T-helper 2 cell (primary cell): Measurements from ENCODE around the gene EXOC4.

Source experiments
- DNase-seq, 5 experiments: peaks; one replicate each; pipeline versions ENCODE4 v3.0.0 to v3.0.0-alpha.2; 2012 to 2022

EXOC4 gene

DNA sequence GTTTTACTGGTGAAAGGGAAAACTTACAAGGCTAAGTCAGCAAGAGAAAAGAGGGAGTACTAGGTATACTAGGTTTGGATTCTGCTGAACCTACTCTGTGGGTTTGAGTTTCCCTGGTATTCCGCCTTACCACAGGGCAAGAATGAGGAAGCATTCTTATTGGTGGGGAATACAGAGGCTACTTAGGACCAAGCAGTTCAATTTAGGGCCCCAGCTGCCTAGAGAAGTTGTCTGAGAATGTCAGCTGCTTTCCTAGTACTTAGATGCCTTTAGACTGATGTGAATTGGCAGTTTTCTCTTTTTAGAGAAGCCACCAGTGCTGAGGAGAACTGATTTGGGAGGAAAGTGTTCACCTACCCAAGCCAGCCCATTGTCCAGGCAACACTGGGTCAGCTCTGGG is 465.3 kb downstream of the EXOC4 start:
- no peak for DNase-seq

DNA sequence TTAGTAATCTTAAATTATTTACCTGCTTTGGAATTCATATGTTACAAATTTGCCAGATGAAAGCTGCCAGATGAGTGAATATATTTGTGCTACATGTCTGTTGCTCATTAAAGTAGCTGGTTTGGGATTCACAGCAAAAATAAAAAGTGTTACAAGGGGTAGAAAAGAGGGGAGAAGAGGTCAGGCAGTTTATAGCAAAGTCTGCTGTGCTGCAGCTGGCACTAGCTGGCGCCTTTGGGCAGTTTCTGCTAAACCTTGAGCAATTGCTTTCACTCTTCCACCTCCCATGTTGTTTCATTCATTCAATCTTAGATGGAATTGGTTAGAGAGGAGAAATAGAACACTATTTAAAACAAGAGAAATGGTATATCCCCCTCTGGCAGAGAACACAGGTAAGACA is 470.2 kb downstream of the EXOC4 start:
- DNase-seq = no peak

DNA sequence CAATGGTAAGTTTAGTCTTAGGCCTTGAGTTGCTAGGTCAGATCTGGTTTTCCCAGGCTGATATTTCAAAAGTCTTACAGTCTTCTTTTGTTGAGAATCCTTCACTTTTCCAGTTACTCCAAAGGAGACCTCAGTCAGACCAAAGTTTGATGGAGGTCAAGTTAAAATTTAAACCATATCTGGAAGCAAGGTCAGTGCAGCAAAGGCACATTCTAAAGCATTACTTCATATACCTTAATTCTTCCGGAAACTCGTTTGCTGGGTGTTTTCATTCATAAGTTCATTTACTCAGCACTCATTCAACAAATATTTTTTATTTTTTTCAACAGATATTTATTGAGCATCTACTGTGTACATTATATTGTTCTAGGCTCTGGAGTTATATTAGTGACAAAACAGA is 471.3 kb downstream of the EXOC4 start:
- DNase-seq = no peak

DNA sequence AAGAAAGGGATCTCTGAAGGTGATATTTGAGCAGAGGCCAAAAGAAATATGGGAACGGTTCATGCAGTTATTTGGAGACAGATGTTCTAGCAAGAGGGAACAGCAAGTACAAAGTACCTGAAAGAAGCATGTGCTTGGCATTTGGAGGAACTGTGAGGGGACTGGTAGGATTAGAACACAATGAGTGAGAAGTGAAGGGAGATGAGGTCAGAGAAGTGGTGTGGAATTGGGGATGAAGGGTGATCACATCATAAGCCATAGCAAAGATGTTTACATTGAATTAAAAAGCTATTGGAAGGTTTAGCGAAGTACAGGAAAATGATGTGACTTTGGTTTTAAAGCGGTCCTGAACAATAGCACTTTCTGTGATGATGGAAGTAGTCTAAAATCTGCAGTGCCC is 471.8 kb downstream of the EXOC4 start:
- no peak for DNase-seq

DNA sequence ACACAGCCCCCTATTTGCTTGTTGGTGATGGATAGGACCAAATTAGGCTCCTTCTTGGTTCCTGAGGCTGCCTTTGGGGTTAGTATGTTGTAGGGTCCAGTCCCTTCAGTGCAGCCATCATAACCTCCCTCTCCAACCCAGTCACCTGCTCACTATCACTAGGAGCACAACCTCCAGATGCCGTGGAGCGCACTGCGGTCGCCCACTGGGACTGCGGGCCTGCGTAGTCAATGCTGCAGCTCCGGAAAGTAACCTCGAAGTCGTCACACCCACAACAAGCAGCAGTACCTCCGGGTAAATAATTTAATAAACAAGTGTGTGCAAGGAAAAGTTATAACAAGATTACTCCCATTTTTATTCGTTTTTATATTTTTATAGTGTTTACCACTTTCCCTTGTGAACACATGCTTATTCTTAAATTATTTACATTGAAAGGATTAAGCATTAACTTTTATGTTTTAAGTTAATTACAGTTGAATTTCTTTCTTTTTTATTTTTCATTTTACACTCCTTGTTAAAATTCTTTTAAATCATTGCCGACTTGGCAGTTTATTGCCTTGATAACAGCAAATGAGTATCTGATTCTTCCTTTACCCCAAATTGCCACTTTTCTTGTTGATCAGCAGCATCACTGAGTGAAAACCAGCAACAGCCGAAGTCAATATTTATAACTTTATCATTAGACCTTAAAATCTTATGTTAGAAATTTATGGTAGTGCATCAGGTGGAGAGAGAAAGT is 474.8 kb downstream of the EXOC4 start:
- no peak for DNase-seq

DNA sequence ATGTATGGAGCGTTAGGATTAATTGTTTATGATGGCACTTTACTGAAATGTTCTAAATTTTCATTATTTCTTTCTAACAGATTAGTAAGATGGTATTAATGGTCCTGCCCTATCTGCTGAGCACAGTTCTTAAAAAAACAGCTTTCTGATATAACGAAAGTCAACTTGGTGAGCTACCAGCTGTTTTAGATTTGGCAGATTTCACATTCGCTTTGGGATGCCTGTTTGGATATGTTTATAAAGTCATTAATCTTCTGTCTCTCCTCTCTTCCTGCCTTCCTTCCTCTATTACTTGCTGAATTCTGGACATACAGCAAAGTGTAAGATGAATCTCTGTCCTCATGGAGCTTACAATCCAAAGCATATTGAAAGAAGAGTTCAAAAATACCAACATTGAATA is 477.5 kb downstream of the EXOC4 start:
- DNase-seq = no peak

DNA sequence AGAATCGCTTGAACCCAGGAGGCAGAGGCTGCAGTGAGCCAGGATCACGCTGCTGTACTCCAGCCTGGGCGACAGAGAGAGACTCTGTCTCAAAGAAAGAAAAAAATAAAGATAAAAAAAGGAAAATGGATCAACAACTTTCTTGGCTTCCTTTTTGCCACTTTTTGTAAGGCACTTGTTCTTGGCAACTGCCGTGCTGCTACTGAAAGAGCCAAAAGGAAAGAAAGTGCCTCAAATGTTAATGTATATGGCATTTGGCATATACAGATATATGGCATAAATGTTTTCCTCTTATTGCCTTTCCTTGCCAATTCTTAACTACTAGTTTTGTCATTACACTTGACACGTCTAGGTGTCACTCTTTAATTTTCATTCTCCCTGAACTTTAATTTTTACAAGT is 480.5 kb downstream of the EXOC4 start:
- no peak for DNase-seq

DNA sequence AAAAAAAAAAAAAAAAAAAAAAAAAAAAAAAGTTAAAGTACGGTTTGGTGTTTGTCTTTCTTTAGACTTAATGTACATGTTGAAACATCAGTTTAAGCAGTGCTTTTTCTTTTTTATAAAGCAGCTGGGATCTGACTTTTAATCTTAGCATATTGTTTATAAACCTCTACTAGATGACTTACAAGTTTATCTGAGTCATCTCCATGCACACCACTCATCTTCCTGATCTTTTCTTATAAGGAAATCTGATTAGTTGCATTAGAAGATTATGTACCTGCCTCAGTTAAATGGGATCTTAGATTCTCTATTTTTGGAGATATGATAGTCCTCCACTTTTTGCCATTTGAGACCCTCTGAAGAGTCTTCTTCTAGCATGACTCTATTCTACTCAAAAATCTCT is 482.3 kb downstream of the EXOC4 start:
- no peak for DNase-seq

DNA sequence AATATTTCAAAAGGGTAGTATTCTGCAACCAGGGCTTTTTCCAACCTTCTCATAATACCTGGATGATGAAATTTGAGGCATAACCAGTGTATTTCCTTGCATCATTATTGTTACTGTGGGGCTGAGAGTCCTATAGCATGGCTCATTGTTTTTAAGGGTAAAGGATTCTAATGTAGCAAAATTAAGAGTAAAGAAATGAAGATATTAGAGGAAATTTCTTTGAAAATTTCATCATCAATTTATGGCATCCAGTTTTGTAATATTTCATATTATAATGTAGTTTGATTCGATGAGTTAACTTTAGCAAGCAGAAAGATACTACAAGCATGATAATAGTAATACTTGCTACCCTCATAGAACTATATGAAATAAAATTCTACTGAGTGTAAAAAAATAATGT is 486.9 kb downstream of the EXOC4 start:
- DNase-seq = no peak

DNA sequence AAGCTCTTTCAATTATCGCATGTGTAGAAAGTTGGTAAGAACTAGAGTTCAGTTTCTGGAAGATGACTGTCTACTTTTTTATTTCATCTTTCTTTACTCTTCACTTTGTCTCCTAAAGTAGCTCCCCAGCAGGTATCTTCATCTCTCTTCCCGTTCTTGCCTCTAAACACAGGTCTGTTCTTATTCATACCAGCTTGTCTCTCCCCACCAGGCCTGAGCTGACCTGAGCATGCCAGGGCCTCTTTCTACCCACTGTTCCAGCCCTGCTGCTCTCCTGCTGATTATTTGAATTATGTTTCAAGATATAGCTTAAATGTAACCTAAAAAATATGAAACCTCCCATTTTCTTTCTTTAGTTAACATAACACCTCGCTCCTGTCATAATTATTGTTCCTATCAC is 488.2 kb downstream of the EXOC4 start:
- DNase-seq = no peak

DNA sequence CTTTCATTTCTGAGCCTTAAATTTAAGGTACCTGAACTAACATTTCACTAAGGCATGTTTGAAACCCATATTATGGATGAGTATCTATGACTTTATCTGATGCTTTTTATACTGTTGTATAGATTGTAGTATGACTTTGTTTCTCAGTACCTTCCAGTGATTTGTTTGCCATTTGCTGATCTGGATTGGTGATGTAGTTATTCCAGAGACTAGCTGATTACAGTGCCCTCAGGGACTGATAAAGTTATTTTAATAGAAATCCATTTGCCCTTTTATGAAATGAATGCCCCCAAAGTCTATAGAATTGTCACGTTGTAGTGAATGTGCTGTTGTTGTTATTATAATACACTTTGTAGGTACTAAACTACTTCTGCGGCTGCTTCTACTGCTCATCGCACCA is 488.8 kb downstream of the EXOC4 start:
- no peak for DNase-seq

DNA sequence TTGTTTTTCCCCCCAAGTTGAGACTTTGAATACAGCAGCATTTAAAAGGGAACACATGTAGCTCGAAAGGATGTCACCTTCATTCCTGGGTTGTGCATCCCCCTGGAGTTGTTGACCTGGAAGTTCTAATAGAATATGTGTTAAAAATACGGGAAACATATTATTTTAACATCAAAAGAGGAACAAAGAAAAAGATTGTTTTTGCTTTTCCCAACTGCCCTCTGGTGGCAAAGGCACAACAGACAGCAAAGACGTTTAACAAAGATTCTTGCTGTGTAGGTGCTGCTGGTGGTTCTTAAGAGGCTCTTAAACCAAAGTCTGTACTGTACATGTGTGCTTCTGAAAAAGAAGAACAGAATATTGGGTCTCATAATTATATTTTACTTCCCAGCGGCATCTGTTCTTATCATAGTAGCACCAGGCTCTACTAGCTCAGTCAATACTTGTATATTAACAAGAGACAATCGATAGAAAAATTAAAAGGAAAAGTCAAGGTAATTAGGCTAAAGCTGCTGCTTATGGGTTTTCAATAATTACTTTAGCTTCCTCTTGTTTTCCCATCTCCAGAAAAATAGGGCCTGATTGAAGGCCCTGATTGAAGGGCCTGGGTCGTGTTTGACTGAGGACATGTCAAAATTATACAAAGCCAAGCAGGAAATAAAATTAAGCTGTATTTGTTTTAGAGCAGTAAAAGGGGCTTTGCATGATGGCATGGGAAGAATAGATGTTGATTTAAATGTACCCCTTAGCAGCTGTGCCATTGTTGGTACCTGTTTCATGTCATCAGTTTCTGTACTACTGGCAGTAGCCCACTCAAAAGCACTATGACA is 490.0 kb downstream of the EXOC4 start:
- DNase-seq = no peak

DNA sequence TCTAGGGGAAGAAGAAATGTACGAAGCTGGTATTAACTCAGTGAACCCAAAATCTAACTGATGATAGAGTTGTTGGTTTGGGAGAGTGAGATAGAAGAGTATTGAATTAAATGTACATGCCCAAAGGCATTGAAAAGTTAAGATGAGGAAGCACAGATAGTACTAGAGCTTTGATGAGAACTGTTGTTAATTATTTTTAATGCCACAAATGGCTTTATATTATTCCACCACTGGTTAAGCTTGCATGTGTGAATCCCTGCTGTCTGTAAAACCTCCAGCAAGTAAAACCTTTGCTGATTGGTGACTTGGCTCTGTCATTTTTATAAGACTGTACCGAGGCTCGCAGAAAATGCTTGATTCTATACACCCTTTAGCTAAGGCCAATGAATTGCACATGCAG is 491.6 kb downstream of the EXOC4 start:
- no peak for DNase-seq

DNA sequence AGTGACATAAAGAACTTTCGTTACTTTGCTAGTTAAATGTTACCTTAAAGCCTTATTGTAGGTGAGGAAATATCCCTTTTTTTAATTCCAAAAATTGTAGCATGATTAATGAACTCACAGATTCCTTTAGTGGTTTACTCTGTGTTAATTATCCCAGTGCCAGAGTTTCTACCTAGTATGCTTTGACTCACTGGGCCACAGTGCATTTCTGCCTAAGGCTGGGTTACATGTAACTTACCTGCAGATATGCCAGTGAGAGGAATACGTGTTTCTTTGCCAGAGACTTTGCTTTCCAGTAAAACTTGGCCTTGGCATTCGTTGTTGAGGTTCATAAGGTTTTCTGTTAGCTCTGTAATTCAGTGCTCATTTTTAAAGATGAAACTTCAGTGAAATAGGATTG is 493.4 kb downstream of the EXOC4 start:
- no peak for DNase-seq

DNA sequence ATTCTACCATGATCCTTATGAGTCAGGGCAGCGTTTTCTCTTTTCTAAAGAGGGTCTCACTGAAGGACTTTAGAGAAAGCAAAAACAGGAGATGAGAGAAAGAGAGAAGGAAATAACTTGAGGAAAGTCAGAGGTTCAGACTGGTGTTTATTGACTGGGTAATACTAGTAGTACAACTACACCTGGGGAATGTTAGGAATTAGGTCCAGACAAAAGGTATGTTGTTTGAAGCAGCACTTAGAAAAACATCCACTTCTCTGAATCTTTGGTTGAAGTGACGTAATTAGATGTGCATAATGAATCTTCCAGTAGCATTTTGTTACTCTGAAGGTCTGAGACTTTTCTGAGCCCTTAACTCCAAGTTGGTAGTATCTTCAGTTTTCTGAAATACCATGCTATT is 494.0 kb downstream of the EXOC4 start:
- no peak for DNase-seq

DNA sequence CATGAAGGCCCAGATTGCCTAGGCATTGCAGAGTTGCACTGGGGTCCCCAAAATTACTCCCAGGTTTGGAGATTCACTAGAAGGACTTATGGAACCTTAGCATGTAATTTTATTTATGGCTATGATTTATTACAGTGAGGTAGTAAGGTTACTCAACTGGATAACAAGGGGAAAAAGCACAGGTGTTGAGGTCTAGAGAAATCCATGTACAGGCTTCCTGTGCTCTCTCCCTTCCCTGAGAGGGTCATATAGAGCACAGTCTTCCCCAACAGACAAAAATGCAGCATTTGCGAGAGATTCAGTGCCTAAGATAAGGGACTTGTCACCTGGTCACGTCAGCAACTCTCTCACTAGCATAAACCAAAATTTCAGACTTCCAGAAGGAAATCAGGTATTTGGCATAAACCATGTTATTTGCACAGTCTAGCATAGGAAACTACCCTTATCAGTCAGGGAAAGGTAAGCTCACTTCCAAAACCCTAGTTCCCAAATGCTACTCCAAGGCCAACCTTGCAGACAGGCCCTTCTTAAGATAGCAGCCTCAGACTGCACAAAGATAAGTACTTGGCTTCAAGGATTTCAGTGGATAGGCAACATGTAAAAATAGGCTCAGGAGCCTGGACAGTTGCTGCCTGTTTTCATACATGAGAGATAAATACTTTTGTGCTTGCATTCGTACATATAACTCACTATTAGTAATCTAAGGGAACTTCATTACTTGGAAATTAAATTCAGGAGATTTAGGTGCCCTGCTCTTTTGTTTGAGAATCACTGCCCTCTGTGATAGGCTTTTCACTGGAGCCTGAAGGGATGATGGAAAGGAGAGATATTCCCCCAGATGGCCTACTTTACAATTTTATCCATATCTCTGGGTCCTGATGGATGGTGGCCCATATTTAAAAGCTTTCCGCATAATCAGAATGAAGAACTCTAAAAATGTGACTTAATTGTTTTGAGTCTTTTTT is 495.8 kb downstream of the EXOC4 start:
- no peak for DNase-seq

DNA sequence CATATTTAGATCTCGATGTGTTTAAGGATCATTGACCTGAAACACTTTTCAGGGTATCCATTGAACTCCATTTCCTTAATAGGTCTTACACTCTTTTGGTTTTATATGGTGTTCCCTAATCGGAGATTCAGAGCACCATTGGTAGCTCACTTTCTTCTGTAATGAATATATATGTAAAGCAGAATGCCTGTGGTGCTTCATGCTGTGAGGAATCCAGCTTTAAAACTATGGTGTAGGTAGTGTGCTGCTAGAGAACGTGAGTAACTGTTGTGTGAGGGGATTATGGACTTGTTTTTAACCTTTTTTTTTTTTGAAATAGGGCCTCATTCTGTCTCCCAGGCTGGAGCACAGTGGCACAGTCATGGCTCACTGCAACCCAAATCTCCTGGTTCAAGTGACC is 497.4 kb downstream of the EXOC4 start:
- no peak for DNase-seq

DNA sequence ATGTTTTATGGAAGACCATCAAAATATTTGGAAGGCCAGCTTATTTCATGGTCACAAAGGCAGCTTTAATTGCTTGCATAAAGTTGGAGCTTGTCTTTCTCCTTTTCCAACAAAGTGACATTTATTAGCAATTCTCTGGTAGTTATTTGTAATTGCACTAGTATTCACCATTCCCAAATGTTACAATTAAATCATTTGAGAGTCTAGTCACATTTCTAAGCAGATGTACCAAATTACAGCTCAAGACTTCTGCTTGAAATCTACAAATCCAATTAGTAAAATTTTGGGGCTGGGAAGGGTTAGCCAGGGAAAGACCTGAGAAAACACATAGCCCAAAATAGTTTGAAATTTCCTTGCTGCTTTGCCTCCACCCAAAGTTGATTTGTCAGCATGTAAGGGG is 498.2 kb downstream of the EXOC4 start:
- no peak for DNase-seq

DNA sequence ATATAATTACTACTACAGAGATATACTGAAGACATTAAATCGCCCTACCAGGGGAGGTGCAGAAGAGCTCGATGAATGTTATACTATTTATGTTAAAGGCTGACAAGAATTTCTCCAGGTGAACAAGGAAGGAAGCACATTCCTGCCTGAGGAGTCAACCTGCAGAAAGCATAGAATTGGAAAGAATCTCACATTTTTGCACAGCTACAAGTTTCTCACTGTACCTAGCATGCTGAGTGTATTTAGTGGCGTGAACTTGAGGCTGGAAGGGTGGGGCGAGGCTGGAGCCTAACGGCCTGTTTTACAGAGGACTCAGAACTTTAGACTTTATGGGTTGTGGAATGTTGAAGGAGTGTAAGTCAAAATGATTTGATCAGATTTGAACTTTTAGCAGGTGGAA is 500.6 kb downstream of the EXOC4 start:
- no peak for DNase-seq

DNA sequence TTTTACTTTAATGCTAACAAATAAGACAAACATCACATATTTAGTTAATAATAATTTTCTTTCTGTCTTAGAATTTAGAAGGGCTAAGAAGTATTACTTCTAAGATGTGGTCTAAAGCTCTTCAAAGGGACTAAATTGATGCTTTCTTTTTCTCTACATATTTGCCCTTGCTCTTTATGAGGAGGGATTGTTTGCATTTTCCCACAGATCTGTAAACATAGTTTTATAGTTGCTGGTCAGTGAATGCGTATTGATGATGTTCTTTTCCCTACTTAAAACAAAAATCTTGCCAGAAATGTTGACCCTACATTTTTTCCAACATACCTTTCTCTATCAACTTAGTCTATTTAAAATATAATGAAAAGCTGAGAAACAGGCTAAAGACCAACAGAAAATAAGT is 501.8 kb downstream of the EXOC4 start:
- no peak for DNase-seq

DNA sequence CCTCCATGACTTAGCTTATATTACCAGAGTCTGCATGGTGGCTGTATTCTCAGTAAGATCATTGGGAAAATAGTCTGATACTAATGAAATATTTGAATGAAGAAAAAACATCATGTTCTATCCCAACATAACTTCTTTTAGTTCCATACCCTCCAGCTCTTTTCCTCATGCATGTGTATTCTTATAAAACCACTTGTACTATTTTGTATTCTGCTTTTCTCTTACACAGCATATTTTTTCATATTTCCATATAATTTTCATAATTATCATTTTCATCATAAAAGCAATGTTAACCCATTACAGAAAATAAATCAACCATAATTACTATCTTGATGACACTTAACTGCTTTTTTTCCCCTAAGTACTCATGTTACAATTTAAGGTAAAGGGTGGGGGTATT is 503.0 kb downstream of the EXOC4 start:
- no peak for DNase-seq

DNA sequence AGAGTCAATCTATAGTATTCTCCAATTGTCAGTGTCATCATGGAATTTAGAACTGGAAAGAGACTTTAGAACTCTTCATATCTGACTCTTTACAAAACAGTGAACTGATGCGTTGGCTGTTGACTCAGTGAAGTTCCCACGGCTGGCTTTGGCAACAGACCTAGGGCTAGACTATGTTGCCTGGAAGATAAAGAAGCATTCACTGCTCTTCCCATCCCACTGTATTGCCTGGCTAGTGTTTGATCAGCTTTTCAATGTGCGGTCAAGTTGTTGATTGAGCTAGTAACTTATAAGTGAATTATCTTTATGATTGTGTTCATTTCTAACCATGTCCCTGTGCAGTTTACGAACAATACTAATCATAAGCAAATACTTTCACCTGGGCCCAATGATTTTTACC is 508.6 kb downstream of the EXOC4 start:
- DNase-seq = no peak

DNA sequence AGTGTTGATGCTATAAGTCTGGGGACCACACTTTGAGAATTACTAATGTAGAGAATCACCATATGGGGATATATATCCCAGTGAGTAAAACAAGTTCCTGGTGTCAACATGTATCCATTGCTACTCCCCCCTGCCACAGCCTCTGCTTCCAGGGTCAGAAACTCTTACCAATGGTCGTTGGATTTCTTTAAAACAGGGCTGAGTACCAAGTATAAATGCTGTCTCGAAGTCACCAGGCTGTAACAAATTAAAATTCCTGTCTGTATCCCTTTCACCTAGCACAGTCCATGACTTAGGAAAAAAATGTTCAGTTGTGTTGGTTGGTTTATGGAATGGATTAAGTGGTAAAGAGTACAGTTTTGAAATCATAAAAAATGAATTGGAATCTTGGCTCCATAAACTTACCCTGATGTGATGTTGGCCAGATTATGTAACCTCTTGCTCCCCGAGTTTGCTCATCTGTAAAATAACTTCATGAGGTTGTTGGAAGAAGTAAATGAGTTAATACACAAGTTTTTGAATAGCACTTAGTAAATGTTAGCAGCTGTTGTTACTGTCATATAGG is 510.3 kb downstream of the EXOC4 start:
- DNase-seq = no peak
